Measurements from ENCODE around the gene RGL3. TPM values are rescaled to one million over a fixed set of nuclear protein-coding genes. Genes with fewer than 3 reads are reported as not detected.
"Not testable (repeated sequence)": the region's sequence is repeated elsewhere in the genome, so short reads cannot be mapped to it uniquely, and the experiment has no call there.

Gene RGL3
- total RNA-seq, 1 donor from 2014 or later = 14.4 TPM

- ATAC-seq; intact Hi-C loops (cut with DNase I); DNase-seq (ENCODE audit: low spot score): not testable (repeated sequence)
Observed at GRCh38 chr19:11354102-11354501, 65.0 kb downstream of the RGL3 start.

GRCh38 chr19:11349171-11349570 is 69.9 kb downstream of the RGL3 start:
- DNase-seq (ENCODE audit: low spot score) (no peak), ATAC-seq (no peak)
- intact Hi-C loops (cut with DNase I) = no loop called here

GRCh38 chr19:11347546-11348039 is 71.5 kb downstream of the RGL3 start:
- intact Hi-C loops (cut with DNase I) = no loop called here
- DNase-seq (ENCODE audit: low spot score) (no peak), ATAC-seq (no peak)

GRCh38 chr19:11346104-11346940 is 72.8 kb downstream of the RGL3 start, which contains the start of the genes CCDC159 and TMEM205:
Gene CCDC159 (plus strand): TSS chr19:11346519. CDS start chr19:11346607, 88 bp downstream.
Gene TMEM205 (minus strand): TSS chr19:11346268. CDS start chr19:11345619, 649 bp downstream.
- DNase-seq (ENCODE audit: low spot score) (peak; percentile 99), ATAC-seq (peak; percentile 96)
- intact Hi-C loops (cut with DNase I) = no loop called here

- ATAC-seq (no peak), DNase-seq (ENCODE audit: low spot score) (no peak)
- intact Hi-C loops (cut with DNase I) = no loop called here
Observed at GRCh38 chr19:11345122-11345803, 73.9 kb downstream of the RGL3 start.

Other genes with a start within 250 kb of the RGL3 start
- 296 TPM for gene KANK2, start 221.8 kb downstream of the RGL3 start, total RNA-seq
- gene ANGPTL8, start 179.7 kb downstream of the RGL3 start, total RNA-seq = 15.5 TPM
- gene DOCK6, start 156.8 kb downstream of the RGL3 start, total RNA-seq = 131 TPM
- not detected for gene TSPAN16, start 123.2 kb downstream of the RGL3 start, total RNA-seq
- 25.1 TPM for gene RAB3D, start 79.7 kb downstream of the RGL3 start, total RNA-seq
- gene TMEM205, start 73.0 kb downstream of the RGL3 start, total RNA-seq = 58.0 TPM
- 42.7 TPM for gene CCDC159, start 72.8 kb downstream of the RGL3 start, total RNA-seq
- 27.5 TPM for gene PLPPR2, start 63.9 kb downstream of the RGL3 start, total RNA-seq
- gene SWSAP1, start 44.6 kb downstream of the RGL3 start, total RNA-seq = 1.3 TPM
- 5.2 TPM for gene EPOR, start 35.0 kb downstream of the RGL3 start, total RNA-seq
- 0.31 TPM for gene ODAD3, start 15.8 kb upstream of the RGL3 start, total RNA-seq
- gene PRKCSH, start 16.3 kb upstream of the RGL3 start, total RNA-seq = 190 TPM
- 0.45 TPM for gene ELAVL3, start 61.7 kb upstream of the RGL3 start, total RNA-seq
- gene ZNF653, start 86.5 kb upstream of the RGL3 start, total RNA-seq = 9.4 TPM
- gene ECSIT, start 109.8 kb upstream of the RGL3 start, total RNA-seq = 25.8 TPM
- gene CNN1, start 119.5 kb upstream of the RGL3 start, total RNA-seq = 35.7 TPM
- gene ELOF1, start 139.9 kb upstream of the RGL3 start, total RNA-seq = 33.7 TPM
- 19.7 TPM for gene ACP5, start 158.3 kb upstream of the RGL3 start, total RNA-seq
- 13.6 TPM for gene ZNF627, start 178.2 kb upstream of the RGL3 start, total RNA-seq

Measured in sciatic nerve (tissue), 2 donors.